ENCODE measurements around the gene MAFF. TPM values are rescaled to one million over a fixed set of nuclear protein-coding genes. Genes with fewer than 3 reads are reported as not detected.

The MAFF gene
- total and polyA plus RNA-seq, 2 donors (not counting 1 experiment from before 2014, with no cell fraction given): 8.8 to 26.3 TPM

GRCh38 chr22:38257181-38257580 lies 55.4 kb downstream of the MAFF start:
- Histone ChIP-seq H3K36me3 (ENCODE audit: control insufficient read depth, insufficient read depth, low read length) (no peaks in the 10 kb centered on the region), H3K9ac (ENCODE audit: insufficient read depth, low read length) (peak overlapping the region; percentile 11), H2AFZ (ENCODE audit: low read length) (no peak overlapping the region), H3K9me3 (ENCODE audit: control insufficient read depth, insufficient read depth, low read depth, low read length) (no peaks in the 10 kb centered on the region), H3K4me1 (ENCODE audit: control insufficient read depth, extremely low read depth, insufficient read depth, low read length) (peaks cover 18% of the 10 kb centered on the region), H4K20me1 (ENCODE audit: control insufficient read depth, extremely low read depth, insufficient read depth, low read length) (no peaks in the 10 kb centered on the region), H3K27me3 (ENCODE audit: control insufficient read depth, insufficient read depth, low read length) (no peaks in the 10 kb centered on the region), H3K79me2 (ENCODE audit: control insufficient read depth, insufficient read depth, low read length) (peaks cover 62% of the 10 kb centered on the region), H3K27ac (ENCODE audit: insufficient read depth, low read length) (peak overlapping the region; percentile 84), H3K4me2 (ENCODE audit: extremely low read depth, insufficient read depth, low read length) (peak overlapping the region; percentile 67), H3K4me3 (replicated peaks in 1 of 4; ENCODE audit: control extremely low read depth in 1 of 4, insufficient read depth in 1 of 4, low read depth in 3 of 4, low read length in 4 of 4) (peak overlapping the region; percentile 2 to 41 (median 24))
- TF ChIP-seq EZH2 (IDR thresholded peaks at IDR 0.05; ENCODE audit: low read length, missing control alignments) (no peak), CTCF (conservative IDR thresholded peaks at IDR 0.05 in 1 of 2, IDR thresholded peaks at IDR 0.05 in 1 of 2; ENCODE audit: low read depth in 1 of 2, low read length in 2 of 2) (no peak)
- peak; percentile 61 to 81 for DNase-seq (ENCODE audit: low read depth in 2 of 2)

- Histone ChIP-seq H3K9ac (ENCODE audit: insufficient read depth, low read length) (peak overlapping the region; percentile 11), H2AFZ (ENCODE audit: low read length) (no peak overlapping the region), H3K4me3 (replicated peaks in 1 of 4; ENCODE audit: control extremely low read depth in 1 of 4, insufficient read depth in 1 of 4, low read depth in 3 of 4, low read length in 4 of 4) (peak overlapping the region in 3 of 4 experiments; percentile 2 to 41 (median 25)), H3K4me2 (ENCODE audit: extremely low read depth, insufficient read depth, low read length) (peak overlapping the region; percentile 67), H3K4me1 (ENCODE audit: control insufficient read depth, extremely low read depth, insufficient read depth, low read length) (peaks cover 18% of the 10 kb centered on the region), H3K27ac (ENCODE audit: insufficient read depth, low read length) (peak overlapping the region; percentile 84), H3K79me2 (ENCODE audit: control insufficient read depth, insufficient read depth, low read length) (peaks cover 57% of the 10 kb centered on the region), H3K27me3 (ENCODE audit: control insufficient read depth, insufficient read depth, low read length) (no peaks in the 10 kb centered on the region), H4K20me1 (ENCODE audit: control insufficient read depth, extremely low read depth, insufficient read depth, low read length) (no peaks in the 10 kb centered on the region), H3K36me3 (ENCODE audit: control insufficient read depth, insufficient read depth, low read length) (no peaks in the 10 kb centered on the region), H3K9me3 (ENCODE audit: control insufficient read depth, insufficient read depth, low read depth, low read length) (no peaks in the 10 kb centered on the region)
- no peak for TF ChIP-seq CTCF (conservative IDR thresholded peaks at IDR 0.05 in 1 of 2, IDR thresholded peaks at IDR 0.05 in 1 of 2; ENCODE audit: low read depth in 1 of 2, low read length in 2 of 2)
- TF ChIP-seq EZH2 (IDR thresholded peaks at IDR 0.05; ENCODE audit: low read length, missing control alignments): no peak
- DNase-seq (ENCODE audit: low read depth in 2 of 2): no peak
These were observed 56.0 kb downstream of the MAFF start for GRCh38 chr22:38257650-38258250.

DNA sequence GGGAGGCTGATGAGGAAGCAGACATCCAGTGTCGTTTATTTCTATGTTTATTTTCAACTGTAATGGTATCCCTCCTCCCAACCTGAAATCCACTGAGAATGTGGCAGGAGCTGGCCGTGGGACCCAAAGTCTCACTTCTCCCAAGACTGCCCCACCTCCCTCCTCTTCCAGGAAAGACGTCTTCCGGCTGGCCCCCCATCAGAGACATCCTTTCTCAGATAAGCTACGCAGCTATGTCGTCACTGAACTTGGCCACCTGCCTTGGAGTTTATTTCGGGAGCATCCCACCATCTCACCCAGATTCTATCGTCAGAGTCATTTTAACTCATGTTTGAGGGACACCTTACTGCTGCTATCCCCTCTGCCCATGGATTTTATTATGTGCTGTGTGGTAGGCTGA lies 57.1 kb downstream of the MAFF start:
- H3K79me2 ChIP-seq (ENCODE audit: control insufficient read depth, insufficient read depth, low read length): peaks cover 57% of the 10 kb centered on the region
- H3K27ac ChIP-seq (ENCODE audit: insufficient read depth, low read length): peak overlapping the region; percentile 67
- no peak overlapping the region for H2AFZ ChIP-seq (ENCODE audit: low read length)
- no peaks in the 10 kb centered on the region for H3K36me3 ChIP-seq (ENCODE audit: control insufficient read depth, insufficient read depth, low read length)
- H3K4me2 ChIP-seq (ENCODE audit: extremely low read depth, insufficient read depth, low read length): no peak overlapping the region
- H3K4me3 ChIP-seq (replicated peaks in 1 of 4; ENCODE audit: control extremely low read depth in 1 of 4, insufficient read depth in 1 of 4, low read depth in 3 of 4, low read length in 4 of 4): no peak overlapping the region
- no peak overlapping the region for H3K9ac ChIP-seq (ENCODE audit: insufficient read depth, low read length)
- H3K9me3 ChIP-seq (ENCODE audit: control insufficient read depth, insufficient read depth, low read depth, low read length): no peaks in the 10 kb centered on the region
- DNase-seq (ENCODE audit: low read depth in 2 of 2): peak in 1 of 2 donors; percentile 78
- TF ChIP-seq CTCF (conservative IDR thresholded peaks at IDR 0.05 in 1 of 2, IDR thresholded peaks at IDR 0.05 in 1 of 2; ENCODE audit: low read depth in 1 of 2, low read length in 2 of 2): no peak
- no peak for TF ChIP-seq EZH2 (IDR thresholded peaks at IDR 0.05; ENCODE audit: low read length, missing control alignments)
- no peaks in the 10 kb centered on the region for H4K20me1 ChIP-seq (ENCODE audit: control insufficient read depth, extremely low read depth, insufficient read depth, low read length)
- H3K27me3 ChIP-seq (ENCODE audit: control insufficient read depth, insufficient read depth, low read length): no peaks in the 10 kb centered on the region
- H3K4me1 ChIP-seq (ENCODE audit: control insufficient read depth, extremely low read depth, insufficient read depth, low read length): peaks cover 18% of the 10 kb centered on the region

Data from fibroblast of lung (primary cell).